Neural progenitor cell (in vitro differentiated cells): ENCODE data around the gene EIF6. TPM values are rescaled to one million over a fixed set of nuclear protein-coding genes. Genes with fewer than 3 reads are reported as not detected.

Experiments used
- DNase-seq: peaks from one replicate; pipeline ENCODE4 v3.0.0-alpha.2; 2016; ENCODE audit warnings: low spot score
- H2AFZ ChIP-seq: fragments of 200-600 bp; sonication (generic); replicated peaks from 2 replicates; pipeline ENCODE4 v1.6.1; 2016; ENCODE audit warnings: antibody characterized with exemption
- H3F3A ChIP-seq: fragments of 200-600 bp; sonication (generic); 2 replicates; pipeline ENCODE4 v1.6.1; 2016; ENCODE audit warnings: antibody characterized with exemption, low read depth
- H3K27ac ChIP-seq: fragments of 200-600 bp; sonication (generic); 2 replicates; pipeline ENCODE4 v1.5.1; 2016; ENCODE audit warnings: mild to moderate bottlenecking
- H3K27me3 ChIP-seq: fragments of 200-600 bp; sonication (generic); 2 replicates; pipeline ENCODE4 v1.6.1; 2016; ENCODE audit warnings: mild to moderate bottlenecking, moderate library complexity
- H3K36me3 ChIP-seq: fragments of 200-600 bp; sonication (generic); 2 replicates; pipeline ENCODE4 v1.5.1; 2016
- H3K4me1 ChIP-seq: fragments of 200-600 bp; sonication (generic); 2 replicates; pipeline ENCODE4 v1.6.1; 2016; ENCODE audit warnings: mixed run types
- H3K4me2 ChIP-seq: fragments of 200-600 bp; sonication (generic); 2 replicates; pipeline ENCODE4 v1.6.1; 2016
- H3K4me3 ChIP-seq: fragments of 200-600 bp; sonication (generic); 2 replicates; pipeline ENCODE4 v1.5.1; 2016
- H3K79me2 ChIP-seq: fragments of 200-600 bp; sonication (generic); 2 replicates; pipeline ENCODE4 v1.6.1; 2016; ENCODE audit warnings: low read depth
- H3K9ac ChIP-seq: fragments of 200-600 bp; sonication (generic); 2 replicates; pipeline ENCODE4 v1.6.1; 2016
- H3K9me3 ChIP-seq: fragments of 200-600 bp; sonication (generic); 2 replicates; pipeline ENCODE4 v1.5.1; 2016; ENCODE audit warnings: low read depth
- H4K20me1 ChIP-seq: fragments of 200-600 bp; sonication (generic); 2 replicates; pipeline ENCODE4 v1.6.1; 2016; ENCODE audit warnings: low read depth
- H3K27ac Mint-ChIP-seq: 3 replicates; pipeline ENCODE4 v1.8.0; 2021; ENCODE audit warnings: mixed read lengths
- H3K27me3 Mint-ChIP-seq: 2 replicates; pipeline ENCODE4 v1.8.0; 2022; ENCODE audit warnings: low read depth, mild to moderate bottlenecking, inconsistent platforms, moderate library complexity, mixed read lengths; ENCODE audit not compliant: insufficient read depth
- H3K36me3 Mint-ChIP-seq: 3 replicates; pipeline ENCODE4 v1.8.0; 2021; ENCODE audit warnings: mixed read lengths
- H3K4me1 Mint-ChIP-seq: 3 replicates; pipeline ENCODE4 v1.8.0; 2021; ENCODE audit warnings: mixed read lengths
- H3K4me3 Mint-ChIP-seq: 3 replicates; pipeline ENCODE4 v1.8.0; 2021; ENCODE audit warnings: mild to moderate bottlenecking, moderate library complexity, mixed read lengths
- H3K9me3 Mint-ChIP-seq: 3 replicates; pipeline ENCODE4 v1.8.0; 2020; ENCODE audit warnings: mixed read lengths
- EZH2 ChIP-seq: fragments of 200-600 bp; sonication (generic); IDR thresholded peaks from 2 replicates; pipeline ENCODE4 v1.6.1; 2017; ENCODE audit warnings: antibody characterized with exemption, mild to moderate bottlenecking, moderate library complexity
- EZH2phosphoT487 ChIP-seq: fragments of 200-600 bp; sonication (generic); IDR thresholded peaks from 2 replicates; pipeline ENCODE4 v1.6.1; 2017; ENCODE audit warnings: antibody characterized with exemption
- total RNA-seq: library from RNA; depleted of rRNA; stranded (reverse); fragments of >200 nt; gene quantifications from 2 replicates; pipeline ENCODE4 v1.2.3, GENCODE V29; 2015; ENCODE audit warnings: low replicate concordance
- TF ChIP-seq, protein P1 (sequence below): fragments of 200-600 bp; sonication (generic); IDR thresholded peaks from 2 replicates; pipeline ENCODE4 v1.5.1; 2017; ENCODE audit warnings: antibody characterized with exemption, mild to moderate bottlenecking

Gene EIF6
- total RNA-seq, 1 donor from 2014 or later, result 47.5 TPM

DNA sequence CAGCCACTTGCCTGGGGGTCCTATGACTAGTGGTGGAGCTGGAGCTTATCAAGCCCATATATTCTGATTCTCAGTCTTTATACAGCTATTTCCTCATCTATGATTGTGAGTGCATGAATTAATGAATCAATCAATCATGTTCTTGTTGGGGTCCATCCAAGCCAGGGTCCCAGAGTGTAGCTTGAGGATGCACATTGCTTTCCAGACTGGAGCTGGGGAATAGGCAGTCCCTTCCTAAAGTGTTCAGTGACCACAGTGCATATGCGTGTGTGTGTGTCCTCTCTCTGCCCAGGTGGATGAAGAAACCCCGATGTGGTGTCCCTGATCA is 33.0 kb downstream of the EIF6 start:
- Histone ChIP-seq H3K27me3 (no peaks in the 10 kb centered on the region), H3K36me3 (no peaks in the 10 kb centered on the region), H3K9me3 (no peaks in the 10 kb centered on the region), H4K20me1 (no peaks in the 10 kb centered on the region), H3K9ac (no peak overlapping the region), H3K4me1 (peaks cover 3% of the 10 kb centered on the region), H2AFZ (no peak overlapping the region), H3K4me3 (no peak overlapping the region), H3K79me2 (no peaks in the 10 kb centered on the region), H3K27ac (no peak overlapping the region), H3K4me2 (no peak overlapping the region), H3F3A (no peaks in the 10 kb centered on the region)
- H3K27me3 Mint-ChIP-seq, result peaks cover 2% of the 10 kb centered on the region
- no peaks in the 10 kb centered on the region for H3K9me3 Mint-ChIP-seq
- no peak overlapping the region for H3K27ac Mint-ChIP-seq
- no peak for DNase-seq
- no peak overlapping the region for H3K4me3 Mint-ChIP-seq
- peaks cover 6% of the 10 kb centered on the region for H3K4me1 Mint-ChIP-seq
- H3K36me3 Mint-ChIP-seq, result no peaks in the 10 kb centered on the region
- TF ChIP-seq EZH2phosphoT487, result no peak
- TF ChIP-seq, protein P1, sequence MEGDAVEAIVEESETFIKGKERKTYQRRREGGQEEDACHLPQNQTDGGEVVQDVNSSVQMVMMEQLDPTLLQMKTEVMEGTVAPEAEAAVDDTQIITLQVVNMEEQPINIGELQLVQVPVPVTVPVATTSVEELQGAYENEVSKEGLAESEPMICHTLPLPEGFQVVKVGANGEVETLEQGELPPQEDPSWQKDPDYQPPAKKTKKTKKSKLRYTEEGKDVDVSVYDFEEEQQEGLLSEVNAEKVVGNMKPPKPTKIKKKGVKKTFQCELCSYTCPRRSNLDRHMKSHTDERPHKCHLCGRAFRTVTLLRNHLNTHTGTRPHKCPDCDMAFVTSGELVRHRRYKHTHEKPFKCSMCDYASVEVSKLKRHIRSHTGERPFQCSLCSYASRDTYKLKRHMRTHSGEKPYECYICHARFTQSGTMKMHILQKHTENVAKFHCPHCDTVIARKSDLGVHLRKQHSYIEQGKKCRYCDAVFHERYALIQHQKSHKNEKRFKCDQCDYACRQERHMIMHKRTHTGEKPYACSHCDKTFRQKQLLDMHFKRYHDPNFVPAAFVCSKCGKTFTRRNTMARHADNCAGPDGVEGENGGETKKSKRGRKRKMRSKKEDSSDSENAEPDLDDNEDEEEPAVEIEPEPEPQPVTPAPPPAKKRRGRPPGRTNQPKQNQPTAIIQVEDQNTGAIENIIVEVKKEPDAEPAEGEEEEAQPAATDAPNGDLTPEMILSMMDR, result no peak
- no peak for TF ChIP-seq EZH2

DNA sequence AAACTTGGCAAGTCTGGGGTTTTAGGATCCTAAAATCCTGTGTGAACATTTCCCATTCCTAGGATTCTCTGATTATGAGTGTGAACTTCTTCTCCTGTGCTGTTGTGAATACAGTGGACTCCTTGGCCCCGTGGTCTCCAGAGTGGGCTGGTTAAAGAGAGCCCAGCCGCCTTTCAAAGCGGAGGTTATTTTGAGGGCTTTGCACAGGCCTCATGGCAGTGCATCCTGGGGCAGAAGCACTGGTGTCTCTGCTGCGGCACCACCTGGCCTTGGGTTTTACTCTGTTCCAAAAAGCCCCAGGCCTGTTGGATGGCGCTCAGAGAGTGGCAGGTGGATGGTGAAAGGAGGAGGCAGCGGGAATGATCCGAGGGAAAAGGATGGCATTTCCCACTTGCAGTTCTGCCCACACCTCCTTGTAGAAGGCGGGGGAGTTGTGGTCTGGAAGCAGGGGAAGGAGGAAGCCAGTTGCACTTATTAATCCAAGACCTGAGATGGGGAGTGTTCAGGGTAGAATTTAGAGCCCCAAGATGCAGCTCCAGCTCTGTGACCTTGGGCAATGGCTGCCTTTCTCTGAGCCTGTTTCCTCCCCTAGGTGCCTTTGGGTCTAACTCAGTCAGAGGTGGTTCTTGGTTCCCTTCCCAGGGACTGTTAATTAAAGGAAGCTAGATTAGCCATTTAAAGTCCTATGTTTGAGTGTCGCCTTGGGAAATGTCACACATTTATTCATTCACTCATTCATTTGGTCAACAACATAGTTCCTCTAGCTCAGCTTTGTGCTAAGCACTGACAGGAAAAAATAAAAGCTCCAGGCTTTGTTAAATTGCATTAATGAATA is 35.7 kb downstream of the EIF6 start:
- H3K4me3 Mint-ChIP-seq, result no peak overlapping the region
- no peak for DNase-seq

DNA sequence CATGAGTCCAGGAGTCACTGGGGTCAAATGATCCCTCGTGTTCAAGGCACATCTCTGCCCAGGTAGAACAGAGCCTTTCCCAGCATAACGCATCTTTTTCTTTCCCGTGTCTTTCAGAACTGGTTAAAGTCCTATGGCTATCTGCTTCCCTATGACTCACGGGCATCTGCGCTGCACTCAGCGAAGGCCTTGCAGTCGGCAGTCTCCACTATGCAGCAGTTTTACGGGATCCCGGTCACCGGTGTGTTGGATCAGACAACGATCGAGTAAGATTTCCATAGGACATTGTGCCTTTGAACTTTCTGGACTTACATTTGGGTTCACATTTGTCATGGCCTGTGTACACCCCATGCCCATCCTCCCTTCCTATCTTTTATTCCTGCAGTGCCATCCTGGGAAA is 37.8 kb downstream of the EIF6 start:
- peaks cover 6% of the 10 kb centered on the region for H3K4me1 Mint-ChIP-seq
- H3K27ac Mint-ChIP-seq, result no peak overlapping the region
- no peak overlapping the region for H3K27ac ChIP-seq
- H4K20me1 ChIP-seq, result no peaks in the 10 kb centered on the region
- H3K36me3 ChIP-seq, result no peaks in the 10 kb centered on the region
- H3K36me3 Mint-ChIP-seq, result no peaks in the 10 kb centered on the region
- no peaks in the 10 kb centered on the region for H3K9me3 ChIP-seq
- H3K9ac ChIP-seq, result no peak overlapping the region
- H3K4me1 ChIP-seq, result peaks cover 3% of the 10 kb centered on the region
- H3K4me2 ChIP-seq, result no peak overlapping the region
- peaks cover 2% of the 10 kb centered on the region for H3K27me3 Mint-ChIP-seq
- H3K9me3 Mint-ChIP-seq, result no peaks in the 10 kb centered on the region
- H3K4me3 ChIP-seq, result no peak overlapping the region
- TF ChIP-seq EZH2 (no peak), EZH2phosphoT487 (no peak)
- TF ChIP-seq, protein P1, result no peak
- H2AFZ ChIP-seq, result no peak overlapping the region
- no peaks in the 10 kb centered on the region for H3F3A ChIP-seq
- H3K4me3 Mint-ChIP-seq, result no peak overlapping the region
- DNase-seq, result no peak
- no peaks in the 10 kb centered on the region for H3K79me2 ChIP-seq
- no peaks in the 10 kb centered on the region for H3K27me3 ChIP-seq

More for the DNA sequence above, 35.7 kb downstream of the EIF6 start:
- H3K27me3 Mint-ChIP-seq, result peaks cover 2% of the 10 kb centered on the region
- peaks cover 6% of the 10 kb centered on the region for H3K4me1 Mint-ChIP-seq
- H3K36me3 ChIP-seq, result no peaks in the 10 kb centered on the region
- H3K79me2 ChIP-seq, result no peaks in the 10 kb centered on the region
- H4K20me1 ChIP-seq, result no peaks in the 10 kb centered on the region
- no peaks in the 10 kb centered on the region for H3K36me3 Mint-ChIP-seq
- H3K27ac Mint-ChIP-seq, result no peak overlapping the region
- H3K9me3 ChIP-seq, result no peaks in the 10 kb centered on the region
- no peak overlapping the region for H3K9ac ChIP-seq
- H2AFZ ChIP-seq, result no peak overlapping the region
- H3K27ac ChIP-seq, result no peak overlapping the region
- no peak overlapping the region for H3K4me3 ChIP-seq
- TF ChIP-seq EZH2, result no peak
- TF ChIP-seq, protein P1, result no peak
- TF ChIP-seq EZH2phosphoT487, result no peak
- no peak overlapping the region for H3K4me2 ChIP-seq
- no peaks in the 10 kb centered on the region for H3F3A ChIP-seq
- H3K4me1 ChIP-seq, result peaks cover 3% of the 10 kb centered on the region
- no peaks in the 10 kb centered on the region for H3K27me3 ChIP-seq
- H3K9me3 Mint-ChIP-seq, result no peaks in the 10 kb centered on the region
